ENCODE results near the gene NRP2.

NRP2 gene

GRCh38 chr2:205708231-205708631 lies 25.9 kb downstream of the NRP2 start:
- no peak for DNase-seq

GRCh38 chr2:205709319-205709718 lies 27.0 kb downstream of the NRP2 start:
- no peak for DNase-seq

GRCh38 chr2:205712508-205712907 lies 30.2 kb downstream of the NRP2 start:
- no peak for DNase-seq

- DNase-seq: no peak
These were observed 30.8 kb downstream of the NRP2 start for GRCh38 chr2:205713086-205713485.

- no peak for DNase-seq
These were observed 31.9 kb downstream of the NRP2 start for GRCh38 chr2:205714058-205714776.

- no peak for DNase-seq
These were observed 32.8 kb downstream of the NRP2 start for GRCh38 chr2:205714789-205715720.

GRCh38 chr2:205715831-205716525 lies 33.7 kb downstream of the NRP2 start:
- no peak for DNase-seq

- DNase-seq: no peak
These were observed 35.0 kb downstream of the NRP2 start for GRCh38 chr2:205717175-205717846.

- DNase-seq: no peak
These were observed 35.7 kb downstream of the NRP2 start for GRCh38 chr2:205717999-205718398.

- no peak for DNase-seq
These were observed 37.5 kb downstream of the NRP2 start for GRCh38 chr2:205719847-205720246.

- DNase-seq: no peak
These were observed 38.2 kb downstream of the NRP2 start for GRCh38 chr2:205720451-205720902.

GRCh38 chr2:205721057-205721449 lies 38.8 kb downstream of the NRP2 start:
- no peak for DNase-seq

- no peak for DNase-seq
These were observed 40.1 kb downstream of the NRP2 start for GRCh38 chr2:205722283-205722918.

- DNase-seq: no peak
These were observed 40.9 kb downstream of the NRP2 start for GRCh38 chr2:205723179-205723578.

GRCh38 chr2:205725059-205725458 lies 42.8 kb downstream of the NRP2 start:
- DNase-seq: no peak

- DNase-seq: no peak
These were observed 44.2 kb downstream of the NRP2 start for GRCh38 chr2:205726506-205726905.

GRCh38 chr2:205727174-205727573 lies 44.9 kb downstream of the NRP2 start:
- DNase-seq: no peak

- DNase-seq: no peak
These were observed 46.1 kb downstream of the NRP2 start for GRCh38 chr2:205728366-205728765.

- no peak for DNase-seq
These were observed 47.9 kb downstream of the NRP2 start for GRCh38 chr2:205730191-205730590.

- DNase-seq: peak; percentile 41
These were observed 48.6 kb downstream of the NRP2 start for GRCh38 chr2:205730701-205731582.

GRCh38 chr2:205731583-205731981 lies 49.3 kb downstream of the NRP2 start:
- no peak for DNase-seq

All from NCI-H526 treated with DMSO at 0.1 percent for 48 hours (cell line).